AG10803 (cell line): Measurements from ENCODE around the gene KRT32.

Experiments used
- DNase-seq: peaks from one replicate; pipeline ENCODE4 v3.0.0; 2010; ENCODE audit warnings: low read depth
- H3K4me3 ChIP-seq: 2 replicates; pipeline ENCODE4 v1.5.1; 2011; ENCODE audit warnings: mild to moderate bottlenecking, low read length, control low read depth
- TF ChIP-seq, protein P1 (sequence below): conservative IDR thresholded peaks from 2 replicates; pipeline ENCODE4 v1.5.1; 2011; ENCODE audit warnings: mild to moderate bottlenecking, low read length, control low read depth, inconsistent platforms

KRT32 gene

DNA sequence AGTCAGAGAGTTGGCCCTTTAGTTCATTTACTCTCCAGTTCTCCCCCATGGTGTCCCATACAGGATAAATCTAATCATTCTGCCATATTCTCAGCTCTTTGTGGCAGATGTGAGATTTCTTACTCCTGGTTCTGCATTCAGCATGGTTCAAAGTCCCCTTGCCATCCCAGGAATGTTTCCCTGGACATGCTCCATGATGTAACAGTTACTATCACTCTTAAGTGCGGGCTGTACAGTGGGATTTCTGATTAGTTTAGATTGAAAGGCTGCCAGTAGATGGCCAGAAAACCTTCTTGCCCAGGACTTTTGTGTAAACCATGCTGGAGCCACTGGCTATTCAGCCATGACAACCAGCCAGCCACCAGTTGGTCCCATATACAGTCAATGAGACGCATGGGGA is 53.2 kb downstream of the KRT32 start:
- DNase-seq, result no peak

DNA sequence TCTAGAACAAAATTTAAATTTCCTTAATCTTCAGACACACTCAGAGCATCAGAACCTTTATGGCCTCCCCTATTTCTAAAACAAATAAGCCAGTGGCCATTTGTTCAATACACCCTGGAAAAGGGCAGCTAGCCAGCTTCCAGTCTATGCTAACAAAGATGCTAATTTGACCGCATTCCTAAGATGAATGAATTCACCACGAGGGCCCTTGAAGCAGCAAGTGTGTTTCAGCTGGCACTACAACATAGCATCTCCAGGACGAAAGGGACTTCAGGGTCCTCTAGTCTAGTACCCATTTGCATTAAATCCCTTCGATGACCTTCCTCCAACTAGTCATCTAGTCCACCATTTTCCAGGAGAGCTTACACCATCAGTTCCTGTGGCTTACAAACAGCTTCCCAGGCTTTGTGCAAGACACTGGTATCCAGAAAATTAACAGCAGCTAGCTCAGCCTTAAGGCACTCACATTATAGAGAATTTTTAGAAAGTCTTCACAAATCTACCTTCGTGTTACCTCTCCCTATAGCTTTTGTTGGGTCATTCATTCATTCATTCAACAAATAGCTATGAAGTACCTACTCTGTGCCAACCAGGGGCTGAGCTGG is 53.7 kb downstream of the KRT32 start:
- DNase-seq, result peak; percentile 29
- TF ChIP-seq, protein P1, sequence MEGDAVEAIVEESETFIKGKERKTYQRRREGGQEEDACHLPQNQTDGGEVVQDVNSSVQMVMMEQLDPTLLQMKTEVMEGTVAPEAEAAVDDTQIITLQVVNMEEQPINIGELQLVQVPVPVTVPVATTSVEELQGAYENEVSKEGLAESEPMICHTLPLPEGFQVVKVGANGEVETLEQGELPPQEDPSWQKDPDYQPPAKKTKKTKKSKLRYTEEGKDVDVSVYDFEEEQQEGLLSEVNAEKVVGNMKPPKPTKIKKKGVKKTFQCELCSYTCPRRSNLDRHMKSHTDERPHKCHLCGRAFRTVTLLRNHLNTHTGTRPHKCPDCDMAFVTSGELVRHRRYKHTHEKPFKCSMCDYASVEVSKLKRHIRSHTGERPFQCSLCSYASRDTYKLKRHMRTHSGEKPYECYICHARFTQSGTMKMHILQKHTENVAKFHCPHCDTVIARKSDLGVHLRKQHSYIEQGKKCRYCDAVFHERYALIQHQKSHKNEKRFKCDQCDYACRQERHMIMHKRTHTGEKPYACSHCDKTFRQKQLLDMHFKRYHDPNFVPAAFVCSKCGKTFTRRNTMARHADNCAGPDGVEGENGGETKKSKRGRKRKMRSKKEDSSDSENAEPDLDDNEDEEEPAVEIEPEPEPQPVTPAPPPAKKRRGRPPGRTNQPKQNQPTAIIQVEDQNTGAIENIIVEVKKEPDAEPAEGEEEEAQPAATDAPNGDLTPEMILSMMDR, result no peak
- no peak overlapping the region for H3K4me3 ChIP-seq

More for the DNA sequence above, 53.2 kb downstream of the KRT32 start:
- no peak overlapping the region for H3K4me3 ChIP-seq
- TF ChIP-seq, protein P1, result no peak

DNA sequence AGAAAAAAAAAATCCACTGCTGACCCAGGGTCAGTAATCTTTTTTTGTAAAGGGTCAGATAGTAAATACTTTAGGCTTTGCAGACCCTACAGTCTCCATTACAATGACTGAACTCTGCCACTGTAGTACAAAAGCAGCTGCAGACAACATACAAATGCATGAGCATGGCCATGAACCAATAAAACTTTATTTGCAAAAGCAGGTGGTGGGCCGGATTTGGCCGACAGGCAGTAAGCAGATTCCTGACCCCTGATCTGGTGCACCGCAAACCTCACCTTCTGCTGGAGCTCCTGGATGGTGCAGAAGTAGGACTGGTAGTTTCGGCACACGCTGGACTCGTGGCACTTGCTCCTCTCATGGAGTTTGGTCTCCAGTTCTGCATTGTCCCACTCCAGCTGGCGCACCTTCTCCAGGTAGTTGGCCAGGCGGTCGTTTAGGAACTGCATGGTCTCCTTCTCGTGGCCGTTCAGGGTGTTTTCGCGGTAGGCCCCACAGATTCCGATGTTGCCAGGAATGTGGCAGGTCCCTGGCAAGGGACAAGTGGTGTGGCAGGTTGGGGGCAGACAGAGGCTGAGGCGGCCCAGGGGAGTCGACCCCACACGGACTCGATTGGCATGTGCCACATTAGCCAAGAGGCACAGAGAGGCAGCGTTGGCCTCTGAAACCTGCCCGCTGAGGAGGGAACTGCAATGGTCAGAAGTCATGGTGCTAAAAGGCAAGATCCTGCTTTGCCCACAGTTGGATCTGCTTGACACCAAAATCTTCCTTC is 55.9 kb downstream of the KRT32 start:
- no peak overlapping the region for H3K4me3 ChIP-seq
- TF ChIP-seq, protein P1, result no peak
- DNase-seq, result no peak
